Measurements from ENCODE around the gene FBXL14. TPM values are rescaled to one million over a fixed set of nuclear protein-coding genes. Genes with fewer than 3 reads are reported as not detected.

Gene FBXL14
- total and polyA plus RNA-seq, 2 experiments from 2014 or later: 8.6 to 11.7 TPM

DNA sequence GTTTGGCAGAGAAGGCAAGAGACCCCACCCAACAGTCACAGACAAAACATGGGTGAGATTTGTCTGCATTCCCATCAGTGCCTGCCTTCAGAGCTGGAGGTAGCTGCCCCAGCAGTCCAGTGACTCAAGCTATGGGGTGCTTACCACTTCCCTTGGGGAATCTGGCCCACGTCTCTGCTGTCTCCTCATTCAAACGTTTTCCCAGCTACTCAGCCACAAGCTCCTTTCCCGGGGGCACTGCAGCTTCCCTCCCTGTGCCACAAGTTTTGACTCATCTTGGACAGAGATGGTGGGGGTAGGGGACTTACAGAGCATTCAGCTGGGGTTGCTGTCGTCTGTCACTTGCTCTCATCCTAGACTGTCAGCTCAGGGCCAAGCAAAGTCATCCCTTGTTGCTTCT lies 66.6 kb downstream of the FBXL14 start:
- H3K4me1 ChIP-seq (ENCODE audit: insufficient read depth): peaks cover 4% of the 10 kb centered on the region
- no peaks in the 10 kb centered on the region for H4K20me1 ChIP-seq (ENCODE audit: insufficient read depth, poor library complexity, severe bottlenecking)
- WGBS (ENCODE audit: low lambda C conversion rate, missing lambda C conversion rate): 54% methylated on average over 4 of the region's 4 CpGs
- no peak for DNase-seq (ENCODE audit: low spot score)
- no peak overlapping the region for H3K27ac ChIP-seq
- no peak overlapping the region for H3K4me3 ChIP-seq
- no peak overlapping the region for H2AFZ ChIP-seq
- H3K27me3 ChIP-seq: peaks cover 43% of the 10 kb centered on the region
- no peaks in the 10 kb centered on the region for H3K36me3 ChIP-seq (replicated peaks; ENCODE audit: insufficient read depth, low read depth)
- TF ChIP-seq, protein P1, sequence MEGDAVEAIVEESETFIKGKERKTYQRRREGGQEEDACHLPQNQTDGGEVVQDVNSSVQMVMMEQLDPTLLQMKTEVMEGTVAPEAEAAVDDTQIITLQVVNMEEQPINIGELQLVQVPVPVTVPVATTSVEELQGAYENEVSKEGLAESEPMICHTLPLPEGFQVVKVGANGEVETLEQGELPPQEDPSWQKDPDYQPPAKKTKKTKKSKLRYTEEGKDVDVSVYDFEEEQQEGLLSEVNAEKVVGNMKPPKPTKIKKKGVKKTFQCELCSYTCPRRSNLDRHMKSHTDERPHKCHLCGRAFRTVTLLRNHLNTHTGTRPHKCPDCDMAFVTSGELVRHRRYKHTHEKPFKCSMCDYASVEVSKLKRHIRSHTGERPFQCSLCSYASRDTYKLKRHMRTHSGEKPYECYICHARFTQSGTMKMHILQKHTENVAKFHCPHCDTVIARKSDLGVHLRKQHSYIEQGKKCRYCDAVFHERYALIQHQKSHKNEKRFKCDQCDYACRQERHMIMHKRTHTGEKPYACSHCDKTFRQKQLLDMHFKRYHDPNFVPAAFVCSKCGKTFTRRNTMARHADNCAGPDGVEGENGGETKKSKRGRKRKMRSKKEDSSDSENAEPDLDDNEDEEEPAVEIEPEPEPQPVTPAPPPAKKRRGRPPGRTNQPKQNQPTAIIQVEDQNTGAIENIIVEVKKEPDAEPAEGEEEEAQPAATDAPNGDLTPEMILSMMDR (IDR thresholded peaks at IDR 0.05; ENCODE audit: poor library complexity): no peak
- TF ChIP-seq EZH2 (IDR thresholded peaks at IDR 0.05; ENCODE audit: borderline replicate concordance): no peak
- TF ChIP-seq EZH2phosphoT487 (IDR thresholded peaks at IDR 0.05; ENCODE audit: low read depth, severe bottlenecking, unreplicated experiment): no peak
- no peaks in the 10 kb centered on the region for H3K9me3 ChIP-seq (ENCODE audit: low read depth)
- H3K9me2 ChIP-seq (replicated peaks; ENCODE audit: insufficient read depth): no peaks in the 10 kb centered on the region
- H3K79me2 ChIP-seq: peaks cover 2% of the 10 kb centered on the region
- no peak overlapping the region for H3K4me2 ChIP-seq

DNA sequence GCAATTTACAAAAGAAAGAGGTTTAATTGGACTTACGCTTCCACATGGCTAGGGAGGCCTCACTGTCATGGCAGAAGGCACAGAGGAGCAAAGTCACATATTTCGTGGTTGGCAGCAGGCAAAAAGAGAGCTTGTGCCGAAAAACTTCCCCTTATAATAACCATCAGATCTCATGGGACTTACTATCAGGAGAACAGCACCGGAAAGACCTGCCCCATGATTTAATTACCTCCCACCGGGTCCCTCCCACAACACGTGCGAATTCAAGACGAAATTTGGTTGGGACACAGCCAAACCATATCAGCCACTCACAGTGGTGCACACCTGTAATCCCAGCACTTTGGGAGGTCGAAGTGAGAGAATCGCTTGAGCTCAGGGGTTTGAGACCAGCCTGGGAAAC lies 68.5 kb downstream of the FBXL14 start:
- Histone ChIP-seq H3K9me2 (replicated peaks; ENCODE audit: insufficient read depth) (no peaks in the 10 kb centered on the region), H4K20me1 (ENCODE audit: insufficient read depth, poor library complexity, severe bottlenecking) (no peaks in the 10 kb centered on the region), H2AFZ (no peak overlapping the region), H3K79me2 (peaks cover 2% of the 10 kb centered on the region), H3K4me3 (no peak overlapping the region), H3K27ac (no peak overlapping the region), H3K36me3 (replicated peaks; ENCODE audit: insufficient read depth, low read depth) (no peaks in the 10 kb centered on the region), H3K4me1 (ENCODE audit: insufficient read depth) (peaks cover 4% of the 10 kb centered on the region), H3K4me2 (no peak overlapping the region), H3K9me3 (ENCODE audit: low read depth) (no peaks in the 10 kb centered on the region), H3K27me3 (peaks cover 26% of the 10 kb centered on the region)
- WGBS (ENCODE audit: low lambda C conversion rate, missing lambda C conversion rate): 88% methylated on average over 10 of the region's 10 CpGs
- TF ChIP-seq EZH2phosphoT487 (IDR thresholded peaks at IDR 0.05; ENCODE audit: low read depth, severe bottlenecking, unreplicated experiment) (no peak), EZH2 (IDR thresholded peaks at IDR 0.05; ENCODE audit: borderline replicate concordance) (no peak)
- TF ChIP-seq, protein P1 (IDR thresholded peaks at IDR 0.05; ENCODE audit: poor library complexity): no peak
- DNase-seq (ENCODE audit: low spot score): no peak

DNA sequence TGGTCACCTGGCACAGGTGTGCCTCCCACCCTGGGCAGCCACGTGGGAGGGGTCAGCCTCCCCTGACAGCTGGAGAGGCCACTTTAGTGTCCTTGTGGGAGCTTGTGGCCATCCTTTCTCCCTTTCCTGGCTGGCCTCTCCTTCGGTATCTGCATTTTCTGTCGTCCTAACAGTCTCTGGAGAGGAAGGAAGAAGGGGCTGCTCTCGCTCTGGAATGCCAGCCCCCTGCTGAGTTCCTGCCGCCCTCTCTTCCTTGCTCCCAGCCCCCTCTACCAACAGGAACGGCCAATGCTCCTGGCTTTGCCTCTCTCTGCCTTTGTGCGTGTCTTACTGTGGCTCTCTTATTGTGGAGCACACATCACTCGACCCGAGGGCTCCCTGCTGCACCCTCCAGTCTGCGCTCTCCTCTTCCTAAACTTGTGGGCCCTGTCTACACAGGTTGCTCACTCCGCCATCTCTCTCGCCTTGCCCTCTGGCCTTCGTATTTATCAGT lies 70.8 kb downstream of the FBXL14 start:
- Histone ChIP-seq H3K9me2 (replicated peaks; ENCODE audit: insufficient read depth) (no peaks in the 10 kb centered on the region), H3K36me3 (replicated peaks; ENCODE audit: insufficient read depth, low read depth) (no peaks in the 10 kb centered on the region), H3K27me3 (peaks cover 15% of the 10 kb centered on the region), H3K79me2 (no peaks in the 10 kb centered on the region), H3K4me3 (no peak overlapping the region), H3K9me3 (ENCODE audit: low read depth) (no peaks in the 10 kb centered on the region), H4K20me1 (ENCODE audit: insufficient read depth, poor library complexity, severe bottlenecking) (no peaks in the 10 kb centered on the region), H3K4me2 (no peak overlapping the region), H3K27ac (no peak overlapping the region), H3K4me1 (ENCODE audit: insufficient read depth) (peaks cover 11% of the 10 kb centered on the region), H2AFZ (no peak overlapping the region)
- WGBS (ENCODE audit: low lambda C conversion rate, missing lambda C conversion rate): 51% methylated on average over 13 of the region's 13 CpGs
- no peak for DNase-seq (ENCODE audit: low spot score)
- TF ChIP-seq EZH2phosphoT487 (IDR thresholded peaks at IDR 0.05; ENCODE audit: low read depth, severe bottlenecking, unreplicated experiment): no peak
- TF ChIP-seq, protein P1 (IDR thresholded peaks at IDR 0.05; ENCODE audit: poor library complexity): no peak
- TF ChIP-seq EZH2 (IDR thresholded peaks at IDR 0.05; ENCODE audit: borderline replicate concordance): no peak

All from hepatocyte (in vitro differentiated cells).